ENCODE data around the gene NKD1.
"Not testable (repeated sequence)": the region's sequence is repeated elsewhere in the genome, so short reads cannot be mapped to it uniquely, and the experiment has no call there.

NKD1 gene

GRCh38 chr16:50576403-50577113 is 28.4 kb downstream of the NKD1 start:
- TF ChIP-seq, protein P1, sequence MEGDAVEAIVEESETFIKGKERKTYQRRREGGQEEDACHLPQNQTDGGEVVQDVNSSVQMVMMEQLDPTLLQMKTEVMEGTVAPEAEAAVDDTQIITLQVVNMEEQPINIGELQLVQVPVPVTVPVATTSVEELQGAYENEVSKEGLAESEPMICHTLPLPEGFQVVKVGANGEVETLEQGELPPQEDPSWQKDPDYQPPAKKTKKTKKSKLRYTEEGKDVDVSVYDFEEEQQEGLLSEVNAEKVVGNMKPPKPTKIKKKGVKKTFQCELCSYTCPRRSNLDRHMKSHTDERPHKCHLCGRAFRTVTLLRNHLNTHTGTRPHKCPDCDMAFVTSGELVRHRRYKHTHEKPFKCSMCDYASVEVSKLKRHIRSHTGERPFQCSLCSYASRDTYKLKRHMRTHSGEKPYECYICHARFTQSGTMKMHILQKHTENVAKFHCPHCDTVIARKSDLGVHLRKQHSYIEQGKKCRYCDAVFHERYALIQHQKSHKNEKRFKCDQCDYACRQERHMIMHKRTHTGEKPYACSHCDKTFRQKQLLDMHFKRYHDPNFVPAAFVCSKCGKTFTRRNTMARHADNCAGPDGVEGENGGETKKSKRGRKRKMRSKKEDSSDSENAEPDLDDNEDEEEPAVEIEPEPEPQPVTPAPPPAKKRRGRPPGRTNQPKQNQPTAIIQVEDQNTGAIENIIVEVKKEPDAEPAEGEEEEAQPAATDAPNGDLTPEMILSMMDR (IDR thresholded peaks at IDR 0.05; ENCODE audit: insufficient read depth, low read length, missing control alignments): no peak
- H3K4me3 ChIP-seq (ENCODE audit: low read depth, low read length): no peak overlapping the region
- CTCF ChIA-PET: no interaction called here
- DNase-seq (ENCODE audit: low read depth, low spot score): no peak
- POLR2A ChIA-PET: no interaction called here

- CTCF ChIA-PET: no interaction called here
- POLR2A ChIA-PET: no interaction called here
- no peak overlapping the region for H3K4me3 ChIP-seq (ENCODE audit: low read depth, low read length)
- TF ChIP-seq, protein P1 (IDR thresholded peaks at IDR 0.05; ENCODE audit: insufficient read depth, low read length, missing control alignments): no peak
- no peak for DNase-seq (ENCODE audit: low read depth, low spot score)
These were observed 29.9 kb downstream of the NKD1 start for GRCh38 chr16:50578137-50578536.

DNA sequence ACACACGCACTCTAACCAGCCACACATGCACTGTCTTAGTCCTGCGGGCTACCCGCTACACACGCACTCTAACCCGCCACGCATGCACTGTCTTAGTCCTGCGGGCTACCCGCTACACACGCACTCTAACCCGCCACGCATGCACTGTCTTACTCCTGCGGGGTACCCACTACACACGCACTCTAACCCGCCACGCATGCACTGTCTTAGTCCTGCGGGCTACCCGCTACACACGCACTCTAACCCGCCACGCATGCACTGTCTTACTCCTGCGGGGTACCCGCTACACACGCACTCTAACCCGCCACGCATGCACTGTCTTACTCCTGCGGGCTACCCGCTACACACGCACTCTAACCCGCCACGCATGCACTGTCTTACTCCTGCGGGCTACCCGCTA is 31.2 kb downstream of the NKD1 start:
- POLR2A ChIA-PET; DNase-seq (ENCODE audit: low read depth, low spot score); CTCF ChIA-PET; H3K4me3 ChIP-seq (ENCODE audit: low read depth, low read length): not testable (repeated sequence)

- H3K4me3 ChIP-seq (ENCODE audit: low read depth, low read length): no peak overlapping the region
- TF ChIP-seq, protein P1 (IDR thresholded peaks at IDR 0.05; ENCODE audit: insufficient read depth, low read length, missing control alignments): no peak
- DNase-seq (ENCODE audit: low read depth, low spot score): no peak
- ChIA-PET CTCF (interaction anchor here (1.3 kb wide), 1 partner anchor 12 kb away, joined by 3 read pairs; no protein-coding TSS in a partner anchor), POLR2A (no interaction called here)
These were observed 32.1 kb downstream of the NKD1 start for GRCh38 chr16:50580180-50580798.

DNA sequence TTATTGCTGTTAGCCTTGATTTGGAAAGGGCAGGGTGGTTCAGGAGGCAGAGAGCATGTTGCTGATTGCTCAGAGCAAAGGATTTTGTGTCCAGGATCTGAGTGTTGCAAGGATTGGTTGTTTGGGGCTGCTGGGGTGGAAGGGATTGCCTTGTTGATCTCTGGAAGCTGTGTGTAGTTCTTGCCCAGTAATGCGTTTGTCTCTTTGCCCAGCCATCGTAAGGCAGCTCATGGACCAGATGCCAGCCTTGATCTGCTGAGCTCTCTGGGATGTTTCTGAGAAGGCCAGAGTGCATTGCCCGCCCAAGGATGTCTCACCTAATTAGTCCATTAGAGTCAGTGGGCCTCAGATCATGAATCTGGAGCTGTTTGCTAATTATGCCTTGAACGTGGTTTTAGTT is 33.6 kb downstream of the NKD1 start:
- POLR2A ChIA-PET: no interaction called here
- TF ChIP-seq, protein P1 (IDR thresholded peaks at IDR 0.05; ENCODE audit: insufficient read depth, low read length, missing control alignments): no peak
- no peak overlapping the region for H3K4me3 ChIP-seq (ENCODE audit: low read depth, low read length)
- CTCF ChIA-PET: no interaction called here
- DNase-seq (ENCODE audit: low read depth, low spot score): no peak

GRCh38 chr16:50583211-50583610 is 35.0 kb downstream of the NKD1 start:
- no peak overlapping the region for H3K4me3 ChIP-seq (ENCODE audit: low read depth, low read length)
- TF ChIP-seq, protein P1 (IDR thresholded peaks at IDR 0.05; ENCODE audit: insufficient read depth, low read length, missing control alignments): no peak
- ChIA-PET CTCF (interaction anchor here (0.6 kb wide), 1 partner anchor 11 kb away, joined by 3 read pairs; no protein-coding TSS in a partner anchor), POLR2A (no interaction called here)
- no peak for DNase-seq (ENCODE audit: low read depth, low spot score)
